HCT116 (cell line): ENCODE data around the gene COA7.

Experiments used
- POLR2A ChIP-seq: IDR thresholded peaks from 2 replicates; pipeline ENCODE4 v1.7.0; 2011; ENCODE audit warnings: borderline replicate concordance; ENCODE audit not compliant: insufficient read depth, insufficient read length; ENCODE audit errors: extremely low read depth
- RAD21 ChIP-seq: IDR thresholded peaks from 2 replicates; pipeline ENCODE4 v1.6.1; 2012; ENCODE audit warnings: low read depth, mild to moderate bottlenecking
- REST ChIP-seq: IDR thresholded peaks from 2 replicates; pipeline ENCODE4 v1.6.1; 2012; ENCODE audit warnings: low read depth
- ZNF274 ChIP-seq: fragments of 200-500 bp; sonication (Bioruptor generic); IDR thresholded peaks from 2 replicates; pipeline ENCODE4 v1.6.1; 2014; ENCODE audit warnings: mild to moderate bottlenecking, low read depth, low read length, inconsistent platforms
- TF ChIP-seq, protein P1 (sequence below), 3 experiments: fragments of 200-600 bp in 1 of 3; sonication (generic) in 1 of 3; IDR thresholded peaks in 2 of 3; conservative IDR thresholded peaks in 1 of 3; 2 replicates each; pipeline ENCODE4 v1.5.1; 2012 to 2017; ENCODE audit warnings: low read depth in 2 of 3, low read length in 2 of 3, antibody characterized with exemption in 1 of 3, borderline replicate concordance in 1 of 3, control low read depth in 1 of 3, mild to moderate bottlenecking in 1 of 3, mixed read lengths in 1 of 3, mixed run types in 1 of 3, moderate library complexity in 1 of 3; ENCODE audit not compliant: insufficient read depth in 1 of 3

GRCh38 chr1:52681136-52681535 is 17.0 kb downstream of the COA7 start:
- TF ChIP-seq POLR2A (no peak), REST (no peak), ZNF274 (no peak), RAD21 (no peak)
- TF ChIP-seq, protein P1, sequence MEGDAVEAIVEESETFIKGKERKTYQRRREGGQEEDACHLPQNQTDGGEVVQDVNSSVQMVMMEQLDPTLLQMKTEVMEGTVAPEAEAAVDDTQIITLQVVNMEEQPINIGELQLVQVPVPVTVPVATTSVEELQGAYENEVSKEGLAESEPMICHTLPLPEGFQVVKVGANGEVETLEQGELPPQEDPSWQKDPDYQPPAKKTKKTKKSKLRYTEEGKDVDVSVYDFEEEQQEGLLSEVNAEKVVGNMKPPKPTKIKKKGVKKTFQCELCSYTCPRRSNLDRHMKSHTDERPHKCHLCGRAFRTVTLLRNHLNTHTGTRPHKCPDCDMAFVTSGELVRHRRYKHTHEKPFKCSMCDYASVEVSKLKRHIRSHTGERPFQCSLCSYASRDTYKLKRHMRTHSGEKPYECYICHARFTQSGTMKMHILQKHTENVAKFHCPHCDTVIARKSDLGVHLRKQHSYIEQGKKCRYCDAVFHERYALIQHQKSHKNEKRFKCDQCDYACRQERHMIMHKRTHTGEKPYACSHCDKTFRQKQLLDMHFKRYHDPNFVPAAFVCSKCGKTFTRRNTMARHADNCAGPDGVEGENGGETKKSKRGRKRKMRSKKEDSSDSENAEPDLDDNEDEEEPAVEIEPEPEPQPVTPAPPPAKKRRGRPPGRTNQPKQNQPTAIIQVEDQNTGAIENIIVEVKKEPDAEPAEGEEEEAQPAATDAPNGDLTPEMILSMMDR (IDR thresholded peaks at IDR 0.05 in 2 of 3, conservative IDR thresholded peaks at IDR 0.05 in 1 of 3; ENCODE audit: borderline replicate concordance in 1 of 3, insufficient read depth in 1 of 3, low read depth in 2 of 3, low read length in 2 of 3), result no peak
